IMR-90 (cell line): Measurements from ENCODE around the gene NCF2. TPM values are rescaled to one million over a fixed set of nuclear protein-coding genes. Genes with fewer than 3 reads are reported as not detected.

Experiments used
- ATAC-seq: fragments of 200-7000 bp; cut with Tn5 transposase; 2 replicates; pipeline ENCODE4 v1.9.1; 2020; ENCODE audit warnings: low read depth, mild to moderate bottlenecking, moderate library complexity
- BruUV-seq: library from RNA; stranded (reverse); fragments of 400-500 nt; replicated peaks from 2 replicates; lab custom pipeline; 2021; lab: Mats Ljungman, UMichigan
- CTCF ChIA-PET: fragments of 300-600 bp; formaldehyde crosslinking; extraction: SDS; loops from one replicate; lab custom pipeline; 2021; ENCODE audit warnings: antibody characterized with exemption; lab: Yijun Ruan, JAX
- POLR2A ChIA-PET: fragments of 300-600 bp; sonication (Branson Sonifier 250); formaldehyde crosslinking; loops from one replicate; lab custom pipeline; 2022; ENCODE audit warnings: antibody characterized with exemption; ENCODE audit not compliant: unreplicated experiment; lab: Charles Lee
- DNase-seq: peaks from one replicate; pipeline ENCODE4 v3.0.0; 2013
- H2AFZ ChIP-seq: replicated peaks from 2 replicates; pipeline ENCODE3; 2013; ENCODE audit warnings: low read length, mild to moderate bottlenecking; ENCODE audit not compliant: poor library complexity
- H2AK5ac ChIP-seq: 2 replicates; pipeline ENCODE4 v1.6.1; 2013; ENCODE audit warnings: low read depth, low read length, inconsistent platforms
- H2AK9ac ChIP-seq: replicated peaks from 2 replicates; pipeline ENCODE3; 2013; ENCODE audit warnings: mild to moderate bottlenecking, low read depth, low read length, moderate library complexity; ENCODE audit not compliant: poor library complexity
- H2BK120ac ChIP-seq: 2 replicates; pipeline ENCODE4 v1.6.1; 2013; ENCODE audit warnings: low read depth, low read length, inconsistent platforms
- H2BK15ac ChIP-seq: 3 replicates; pipeline ENCODE4 v1.6.1; 2013; ENCODE audit warnings: low read depth, low read length, inconsistent platforms
- H2BK20ac ChIP-seq: 2 replicates; pipeline ENCODE4 v1.6.1; 2013; ENCODE audit warnings: low read depth, mild to moderate bottlenecking, inconsistent platforms, low read length, moderate library complexity
- H2BK5ac ChIP-seq: 2 replicates; pipeline ENCODE4 v1.6.1; 2013; ENCODE audit warnings: mild to moderate bottlenecking, low read depth, low read length, inconsistent platforms; ENCODE audit not compliant: poor library complexity, severe bottlenecking
- H3K14ac ChIP-seq: replicated peaks from 2 replicates; pipeline ENCODE4 v1.6.1; 2013; ENCODE audit warnings: low read depth, low read length, inconsistent platforms
- H3K18ac ChIP-seq: 2 replicates; pipeline ENCODE4 v1.6.1; 2013; ENCODE audit warnings: low read depth, low read length, control low read depth
- H3K23ac ChIP-seq: 2 replicates; pipeline ENCODE4 v1.6.1; 2013; ENCODE audit warnings: low read depth, low read length, inconsistent platforms
- H3K27ac ChIP-seq: 2 replicates; pipeline ENCODE4 v1.5.1; 2013; ENCODE audit warnings: mild to moderate bottlenecking, control low read depth, low read length; ENCODE audit not compliant: insufficient read depth
- H3K27me3 ChIP-seq: 2 replicates; pipeline ENCODE4 v1.6.1; 2013; ENCODE audit warnings: low read length; ENCODE audit not compliant: control insufficient read depth, insufficient read depth
- H3K36me3 ChIP-seq: 2 replicates; pipeline ENCODE4 v1.6.1; 2013; ENCODE audit warnings: low read length, mixed read lengths; ENCODE audit not compliant: control insufficient read depth, insufficient read depth
- H3K4ac ChIP-seq: 2 replicates; pipeline ENCODE4 v1.6.1; 2013; ENCODE audit warnings: low read depth, low read length, inconsistent platforms
- H3K4me1 ChIP-seq: 2 replicates; pipeline ENCODE4 v1.6.1; 2013; ENCODE audit warnings: low read length, mixed read lengths; ENCODE audit not compliant: control insufficient read depth, insufficient read depth
- H3K4me2 ChIP-seq: 2 replicates; pipeline ENCODE4 v1.6.1; 2013; ENCODE audit warnings: low read depth, mild to moderate bottlenecking, control low read depth, low read length, moderate library complexity
- H3K4me3 ChIP-seq: 2 replicates; pipeline ENCODE4 v1.5.1; 2013; ENCODE audit warnings: low read depth, mild to moderate bottlenecking, control low read depth, low read length, moderate library complexity; ENCODE audit not compliant: insufficient read depth
- H3K56ac ChIP-seq: 2 replicates; pipeline ENCODE4 v1.6.1; 2013; ENCODE audit warnings: low read length, inconsistent platforms; ENCODE audit not compliant: insufficient read depth; ENCODE audit errors: extremely low read depth
- H3K79me1 ChIP-seq, 2 experiments: 2 replicates each; pipeline ENCODE4 v1.6.1; 2013; ENCODE audit warnings: low read length in 2 of 2, inconsistent platforms in 1 of 2, low read depth in 1 of 2
- H3K9ac ChIP-seq: 2 replicates; pipeline ENCODE4 v1.6.1; 2013; ENCODE audit warnings: low read depth, low read length, control low read depth
- H3K9me1 ChIP-seq: 2 replicates; pipeline ENCODE4 v1.6.1; 2013; ENCODE audit warnings: low read length, inconsistent platforms; ENCODE audit not compliant: insufficient read depth
- H3K9me3 ChIP-seq: 2 replicates; pipeline ENCODE4 v1.6.1; 2013; ENCODE audit warnings: low read length; ENCODE audit not compliant: control insufficient read depth, insufficient read depth
- H4K20me1 ChIP-seq: 2 replicates; pipeline ENCODE4 v1.6.1; 2013; ENCODE audit warnings: low read length, inconsistent platforms; ENCODE audit not compliant: insufficient read depth
- H4K5ac ChIP-seq: 2 replicates; pipeline ENCODE4 v1.6.1; 2013; ENCODE audit warnings: mild to moderate bottlenecking, low read depth, low read length, control low read depth
- H4K8ac ChIP-seq, 2 experiments: 2 replicates each; pipeline ENCODE4 v1.6.1; 2013; ENCODE audit warnings: low read depth in 2 of 2, low read length in 2 of 2, control low read depth in 1 of 2, inconsistent platforms in 1 of 2
- H4K91ac ChIP-seq: 2 replicates; pipeline ENCODE4 v1.6.1; 2013; ENCODE audit warnings: low read depth, low read length, inconsistent platforms; ENCODE audit not compliant: insufficient read depth
- BHLHE40 ChIP-seq: fragments of 150-350 bp; IDR thresholded peaks from 2 replicates; pipeline ENCODE4 v1.6.1; 2016; ENCODE audit warnings: mild to moderate bottlenecking, low read depth, low read length
- CEBPB ChIP-seq: IDR thresholded peaks from 2 replicates; pipeline ENCODE4 v1.6.1; 2012; ENCODE audit warnings: low read depth, low read length, improper control_type of control experiment
- ELK1 ChIP-seq: fragments of 150-350 bp; IDR thresholded peaks from 2 replicates; pipeline ENCODE4 v1.6.1; 2016; ENCODE audit warnings: low read depth, mild to moderate bottlenecking, low read length, moderate library complexity, borderline replicate concordance
- FOS ChIP-seq: fragments of 150-350 bp; IDR thresholded peaks from 2 replicates; pipeline ENCODE4 v1.6.1; 2016; ENCODE audit warnings: low read depth, low read length
- MAZ ChIP-seq: IDR thresholded peaks from 2 replicates; pipeline ENCODE4 v1.6.1; 2012; ENCODE audit warnings: low read depth, mild to moderate bottlenecking, low read length, improper control_type of control experiment, moderate library complexity, borderline replicate concordance
- MXI1 ChIP-seq: IDR thresholded peaks from 2 replicates; pipeline ENCODE4 v1.6.1; 2012; ENCODE audit warnings: low read depth, mild to moderate bottlenecking, low read length, moderate library complexity, borderline replicate concordance
- NFE2L2 ChIP-seq: fragments of 150-350 bp; IDR thresholded peaks from 2 replicates; pipeline ENCODE4 v1.6.1; 2016; ENCODE audit warnings: low read depth, mild to moderate bottlenecking, low read length
- RAD21 ChIP-seq: IDR thresholded peaks from 2 replicates; pipeline ENCODE4 v1.6.1; 2012; ENCODE audit warnings: low read length, improper control_type of control experiment
- RCOR1 ChIP-seq: IDR thresholded peaks from 2 replicates; pipeline ENCODE4 v1.6.1; 2012; ENCODE audit warnings: mild to moderate bottlenecking, low read length, improper control_type of control experiment; ENCODE audit not compliant: insufficient replicate concordance
- RFX5 ChIP-seq: IDR thresholded peaks from 2 replicates; pipeline ENCODE4 v1.8.0; 2012; ENCODE audit warnings: low read depth, mild to moderate bottlenecking, low read length, moderate library complexity
- USF2 ChIP-seq: fragments of 150-350 bp; IDR thresholded peaks from 2 replicates; pipeline ENCODE4 v1.6.1; 2017; ENCODE audit warnings: mild to moderate bottlenecking, antibody characterized with exemption, low read length, low read depth
- dilution Hi-C: fragments of 300-500 bp; cut with HindIII; formaldehyde crosslinking; loops from one replicate; pipeline ENCODE4 v1.14.3; 2018; ENCODE audit warnings: low sequenced_read_pairs; ENCODE audit not compliant: unreplicated experiment
- in situ Hi-C: fragments of 300-500 bp; cut with MboI; formaldehyde crosslinking; loops from 3 replicates; pipeline ENCODE4 v1.14.3; 2019; ENCODE audit warnings: low sequenced_read_pairs, inconsistent platforms, mixed read lengths
- intact Hi-C: fragments of 100-400 bp; cut with micrococcal nuclease; formaldehyde crosslinking; loops from 2 replicates; pipeline ENCODE4 v1.10.0; 2022
- polyA plus RNA-seq, 3 experiments: library from polyadenylated mRNA; depleted of rRNA; stranded (reverse); fragments of >200 nt; gene quantifications; 2 replicates each; pipeline ENCODE4 v1.2.3, GENCODE V29; 2012; ENCODE audit warnings: low replicate concordance in 1 of 3
- total RNA-seq: library from RNA; depleted of rRNA; stranded (reverse); fragments of >200 nt; gene quantifications from 2 replicates; pipeline ENCODE4 v1.2.3, GENCODE V29; 2012

Gene NCF2
- total and polyA plus RNA-seq, 2 of the 4 experiments (the other 2 are of a cell fraction) = 3.2 to 4.2 TPM

- H3K4me3 ChIP-seq = no peak overlapping the region
- H3K23ac ChIP-seq = no peak overlapping the region
- no peaks in the 10 kb centered on the region for H3K27me3 ChIP-seq
- no peaks in the 10 kb centered on the region for H3K9me3 ChIP-seq
- H3K56ac ChIP-seq = no peak overlapping the region
- no peak overlapping the region for H4K91ac ChIP-seq
- dilution Hi-C loops (no loop called here), intact Hi-C loops (no loop called here), in situ Hi-C loops (no loop called here)
- H4K8ac ChIP-seq = no peak overlapping the region
- no TSS peak for BruUV-seq
- H2BK15ac ChIP-seq = no peak overlapping the region
- no peak overlapping the region for H2AFZ ChIP-seq
- H2AK9ac ChIP-seq = peak overlapping the region; percentile 8
- DNase-seq (no peak), ATAC-seq (no peak)
- H3K4me2 ChIP-seq = no peak overlapping the region
- no peak overlapping the region for H3K14ac ChIP-seq
- no peaks in the 10 kb centered on the region for H3K79me1 ChIP-seq
- H3K4ac ChIP-seq = no peak overlapping the region
- H2BK20ac ChIP-seq = no peak overlapping the region
- peaks cover 3% of the 10 kb centered on the region; the same call in 1 of the 2 replicates for H3K9me1 ChIP-seq
- ChIA-PET POLR2A (no interaction called here), CTCF (no interaction called here)
- H3K4me1 ChIP-seq = 0 out of 2 replicates have a peak, but pooled peaks cover 3% of the 10 kb centered on the region
- no peak overlapping the region for H3K18ac ChIP-seq
- no peak overlapping the region for H2BK120ac ChIP-seq
- no peak overlapping the region for H3K9ac ChIP-seq
- H3K36me3 ChIP-seq = no peaks in the 10 kb centered on the region
- no peak overlapping the region for H4K5ac ChIP-seq
- TF ChIP-seq FOS = no peak
- no peak for TF ChIP-seq RAD21
- TF ChIP-seq MAZ = no peak
- no peak for TF ChIP-seq RFX5
- no peak for TF ChIP-seq NFE2L2
- no peak for TF ChIP-seq CEBPB
- TF ChIP-seq ELK1 = no peak
- no peak for TF ChIP-seq USF2
- TF ChIP-seq MXI1 = no peak
- no peak for TF ChIP-seq RCOR1
- no peak for TF ChIP-seq BHLHE40
- no peak overlapping the region for H3K27ac ChIP-seq
- no peak overlapping the region for H2BK5ac ChIP-seq
- H2AK5ac ChIP-seq = no peak overlapping the region
- no peaks in the 10 kb centered on the region for H4K20me1 ChIP-seq
Observed at GRCh38 chr1:183588827-183589226, 1.4 kb downstream of the NCF2 start.
